Adrenal gland (tissue), 5 donors: ENCODE results near the gene CRYBA4.

Source experiments
- POLR2A ChIP-seq, 2 donors: fragments of 450-650 bp; IDR thresholded peaks; one replicate each; pipeline ENCODE4 v1.6.1; 2017; ENCODE audit warnings: antibody characterized with exemption in 2 of 2, mild to moderate bottlenecking in 2 of 2, moderate library complexity in 1 of 2
- TF ChIP-seq, protein P1 (sequence below), 6 experiments: fragments of 450-650 bp in 4 of 6; fragments of 200-600 bp in 2 of 6; sonication (generic) in 1 of 6; IDR thresholded peaks; 1 replicate in 5 of 6; 2 replicates in 1 of 6; pipeline versions ENCODE4 v1.5.1 to v1.8.0; 2016 to 2021; ENCODE audit warnings: antibody characterized with exemption in 6 of 6, mild to moderate bottlenecking in 2 of 6, moderate library complexity in 1 of 6
- donor health status: DM: no; HTN: no; CAD: no.

DNA sequence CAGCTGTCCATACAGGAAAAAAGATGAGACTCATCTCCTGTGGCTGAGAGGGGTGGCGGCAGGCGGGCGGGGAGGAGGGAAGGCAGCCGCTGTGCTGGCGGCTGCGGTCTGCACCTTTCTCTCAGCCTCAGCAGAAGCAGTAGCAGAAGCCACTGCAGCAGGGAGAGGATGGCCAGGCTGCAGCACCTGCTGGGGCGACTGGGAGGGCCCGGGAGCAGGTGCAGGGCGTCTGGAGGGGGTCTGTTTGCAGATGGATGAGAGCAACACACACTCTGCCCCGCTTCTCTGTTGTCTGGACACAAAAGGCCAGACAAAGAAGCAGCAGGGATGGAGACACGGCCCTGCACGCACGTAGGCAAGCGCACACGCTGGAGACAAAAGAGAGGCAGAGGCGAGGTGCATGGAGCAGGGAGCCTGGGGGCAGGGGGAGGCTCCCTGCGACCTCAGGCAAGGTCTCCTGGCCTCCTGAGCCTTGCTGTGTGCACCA lies 26.3 kb downstream of the CRYBA4 start:
- TF ChIP-seq POLR2A (IDR thresholded peaks at IDR 0.05) = no peak
- TF ChIP-seq, protein P1, sequence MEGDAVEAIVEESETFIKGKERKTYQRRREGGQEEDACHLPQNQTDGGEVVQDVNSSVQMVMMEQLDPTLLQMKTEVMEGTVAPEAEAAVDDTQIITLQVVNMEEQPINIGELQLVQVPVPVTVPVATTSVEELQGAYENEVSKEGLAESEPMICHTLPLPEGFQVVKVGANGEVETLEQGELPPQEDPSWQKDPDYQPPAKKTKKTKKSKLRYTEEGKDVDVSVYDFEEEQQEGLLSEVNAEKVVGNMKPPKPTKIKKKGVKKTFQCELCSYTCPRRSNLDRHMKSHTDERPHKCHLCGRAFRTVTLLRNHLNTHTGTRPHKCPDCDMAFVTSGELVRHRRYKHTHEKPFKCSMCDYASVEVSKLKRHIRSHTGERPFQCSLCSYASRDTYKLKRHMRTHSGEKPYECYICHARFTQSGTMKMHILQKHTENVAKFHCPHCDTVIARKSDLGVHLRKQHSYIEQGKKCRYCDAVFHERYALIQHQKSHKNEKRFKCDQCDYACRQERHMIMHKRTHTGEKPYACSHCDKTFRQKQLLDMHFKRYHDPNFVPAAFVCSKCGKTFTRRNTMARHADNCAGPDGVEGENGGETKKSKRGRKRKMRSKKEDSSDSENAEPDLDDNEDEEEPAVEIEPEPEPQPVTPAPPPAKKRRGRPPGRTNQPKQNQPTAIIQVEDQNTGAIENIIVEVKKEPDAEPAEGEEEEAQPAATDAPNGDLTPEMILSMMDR (IDR thresholded peaks at IDR 0.05) = no peak
